Right cardiac atrium (tissue), 5 donors: ENCODE data around the gene KMT2C. TPM values are rescaled to one million over a fixed set of nuclear protein-coding genes. Genes with fewer than 3 reads are reported as not detected.
"Not testable (repeated sequence)": the region's sequence is repeated elsewhere in the genome, so short reads cannot be mapped to it uniquely, and the experiment has no call there.

Experiments
- ATAC-seq, 2 donors: fragments of 200-7000 bp; cut with Tn5 transposase; one replicate each; pipeline versions ENCODE4 v1.8.0 to v1.9.1; 2020; ENCODE audit warnings: moderate library complexity in 2 of 2, mild to moderate bottlenecking in 1 of 2
- DNase-seq, 3 donors: peaks; one replicate each; pipeline ENCODE4 v3.0.0-alpha.2; 2020
- H3K27ac ChIP-seq: one replicate; pipeline ENCODE4 v1.5.1; 2013; ENCODE audit warnings: mild to moderate bottlenecking, low read length, control low read depth, moderate library complexity
- H3K27me3 ChIP-seq: one replicate; pipeline ENCODE4 v1.6.1; 2013; ENCODE audit not compliant: control insufficient read depth, insufficient read depth
- H3K4me1 ChIP-seq: one replicate; pipeline ENCODE4 v1.6.1; 2013; ENCODE audit warnings: low read length; ENCODE audit not compliant: control insufficient read depth, insufficient read depth
- H3K4me3 ChIP-seq: one replicate; pipeline ENCODE4 v1.5.1; 2013; ENCODE audit warnings: low read length, control low read depth
- H3K9me3 ChIP-seq: one replicate; pipeline ENCODE4 v1.6.1; 2013; ENCODE audit warnings: low read length; ENCODE audit not compliant: control insufficient read depth
- WGBS: extraction: QIAGEN DNeasy Blood & Tissue Kit; methylation state at CpG from one replicate; pipeline ENCODE4 v1.1.7; 2013; 5-methylcytosine and 5-hydroxymethylcytosine counted together
- intact Hi-C, 4 donors: fragments of 100-400 bp; cut with DNase I; formaldehyde crosslinking; loops; one replicate each; pipeline versions ENCODE4 v1.11.0 to v1.14.0; 2022 to 2023
- long read RNA-seq, 4 donors: library from polyadenylated mRNA; unstranded; transcript quantifications; one replicate each; pipeline ENCODE4 v2.0.0, GENCODE V29; 2020 to 2021
- polyA plus RNA-seq: library from polyadenylated mRNA; stranded (reverse); fragments of 200-250 nt; gene quantifications from one replicate; pipeline ENCODE4 v1.2.3, GENCODE V29; 2013
- total RNA-seq, 4 donors: library from RNA; stranded (reverse); fragmentation: NEBNext Ultra II Directional; extraction: Animal tissue kit (Norgen Biotek cat#: 25700); gene quantifications; one replicate each; pipeline ENCODE4 v1.2.1, GENCODE V29; 2021
- donor health status: healthy with polysubstance abuse.
- donor health status: DM: no; HTN: yes; CAD: no.
- donor health status: DM: no; HTN: no; CAD: no.
- donor health status: DM: no; HTN: yes; CAD: no; lungs with severe emphysema.
- donor health status: DM: yes; HTN: yes; CAD: no.

The KMT2C gene
- 10 to 100 TPM; 43.6 to 52.6 (median 50.3) TPM for total RNA-seq
- 10.9 TPM for polyA plus RNA-seq
- long read RNA-seq, donor 1, partial matches to known transcripts: 16 of 29 reads
- long read RNA-seq, donor 1, other reads (novel, unspliced or antisense): 13 of 29 reads
- long read RNA-seq, donor 2, partial matches to known transcripts: 5 of 6 reads
- long read RNA-seq, donor 2, other reads (novel, unspliced or antisense): 1 of 6 reads
- long read RNA-seq, donor 3, partial matches to known transcripts: 33 of 51 reads
- long read RNA-seq, donor 3, other reads (novel, unspliced or antisense): 18 of 51 reads
- long read RNA-seq, donor 4, partial matches to known transcripts: 2 of 3 reads
- long read RNA-seq, donor 4, other reads (novel, unspliced or antisense): 1 of 3 reads

- H3K9me3 ChIP-seq: no peaks in the 10 kb centered on the region
- DNase-seq (peak; percentile 57 to 86 (median 85)), ATAC-seq (peak; percentile 38 to 39)
- peak within 1 kb of the TSS; percentile 100 for H3K4me3 ChIP-seq
- H3K27ac ChIP-seq: peak within 1 kb of the TSS; percentile 100
- H3K4me1 ChIP-seq: peaks cover 2% of the 10 kb centered on the region
- WGBS: under 1% methylated on average over 100 of the region's 107 CpGs
- intact Hi-C loops: loop anchor here in 1 of 4 donors (10.0 kb wide), 1 partner anchor 91 kb away; no protein-coding TSS in a partner anchor
- no peaks in the 10 kb centered on the region for H3K27me3 ChIP-seq
Observed at GRCh38 chr7:152435384-152436110, at the start of gene KMT2C. TSS of gene KMT2C (minus strand) at chr7:152436003. CDS start at chr7:152435786, 217 bp downstream.

GRCh38 chr7:152481082-152481481, 45.3 kb upstream of the KMT2C start:
- H3K9me3 ChIP-seq: no peaks in the 10 kb centered on the region
- no peak overlapping the region for H3K27ac ChIP-seq
- 82% methylated on average over 4 of the region's 4 CpGs for WGBS
- DNase-seq (no peak), ATAC-seq (no peak)
- no peaks in the 10 kb centered on the region for H3K27me3 ChIP-seq
- H3K4me3 ChIP-seq: no peak overlapping the region
- no peaks in the 10 kb centered on the region for H3K4me1 ChIP-seq
- intact Hi-C loops: no loop called here

- Histone ChIP-seq H3K9me3 (no peaks in the 10 kb centered on the region), H3K27ac (no peak overlapping the region), H3K27me3 (no peaks in the 10 kb centered on the region), H3K4me3 (no peak overlapping the region), H3K4me1 (no peaks in the 10 kb centered on the region)
- DNase-seq: no peak
- ATAC-seq: no peak
- intact Hi-C loops: no loop called here
- 83% methylated on average over 4 of the region's 4 CpGs for WGBS
Observed at GRCh38 chr7:152480664-152481063, 44.9 kb upstream of the KMT2C start.

- Histone ChIP-seq H3K9me3 (no peaks in the 10 kb centered on the region), H3K27me3 (no peaks in the 10 kb centered on the region), H3K27ac (no peak overlapping the region), H3K4me1 (no peaks in the 10 kb centered on the region), H3K4me3 (no peak overlapping the region)
- 92% methylated on average over 1 of the region's 1 CpG for WGBS
- intact Hi-C loops: no loop called here
- DNase-seq (no peak), ATAC-seq (no peak)
Observed at GRCh38 chr7:152479595-152479994, 43.8 kb upstream of the KMT2C start.

GRCh38 chr7:152478140-152478539, 42.3 kb upstream of the KMT2C start:
- intact Hi-C loops: no loop called here
- DNase-seq: no peak
- no peak overlapping the region for H3K27ac ChIP-seq
- ATAC-seq: no peak
- no peaks in the 10 kb centered on the region for H3K27me3 ChIP-seq
- no peak overlapping the region for H3K4me3 ChIP-seq
- 91% methylated on average over 2 of the region's 2 CpGs for WGBS
- H3K4me1 ChIP-seq: no peaks in the 10 kb centered on the region
- no peaks in the 10 kb centered on the region for H3K9me3 ChIP-seq

GRCh38 chr7:152477079-152477478, 41.3 kb upstream of the KMT2C start:
- Histone ChIP-seq H3K4me3 (no peak overlapping the region), H3K9me3 (no peaks in the 10 kb centered on the region), H3K4me1 (no peaks in the 10 kb centered on the region), H3K27me3 (no peaks in the 10 kb centered on the region), H3K27ac (no peak overlapping the region)
- DNase-seq: no peak
- no peak for ATAC-seq
- intact Hi-C loops: no loop called here
- WGBS: 90% methylated on average over 2 of the region's 2 CpGs

GRCh38 chr7:152476551-152476950, 40.7 kb upstream of the KMT2C start:
- ATAC-seq: no peak
- Histone ChIP-seq H3K27ac (no peak overlapping the region), H3K4me3 (no peak overlapping the region), H3K9me3 (no peaks in the 10 kb centered on the region), H3K27me3 (no peaks in the 10 kb centered on the region), H3K4me1 (no peaks in the 10 kb centered on the region)
- WGBS: 88% methylated on average over 3 of the region's 3 CpGs
- intact Hi-C loops: no loop called here
- no peak for DNase-seq

- H3K4me3 ChIP-seq, DNase-seq, intact Hi-C loops, ATAC-seq, H3K9me3 ChIP-seq, H3K27me3 ChIP-seq, H3K4me1 ChIP-seq, H3K27ac ChIP-seq: not testable (repeated sequence)
- 97% methylated on average over 8 of the region's 8 CpGs for WGBS
Observed at GRCh38 chr7:152471023-152471620, 35.3 kb upstream of the KMT2C start.

GRCh38 chr7:152470251-152471022, 34.6 kb upstream of the KMT2C start:
- peak in 1 of 2 donors; percentile 67 for ATAC-seq
- H3K9me3 ChIP-seq, H3K27ac ChIP-seq, DNase-seq, H3K27me3 ChIP-seq, H3K4me3 ChIP-seq, intact Hi-C loops, H3K4me1 ChIP-seq: not testable (repeated sequence)
- 70% methylated on average over 7 of the region's 7 CpGs for WGBS

- H3K27ac ChIP-seq, intact Hi-C loops, DNase-seq, H3K27me3 ChIP-seq, H3K9me3 ChIP-seq, H3K4me1 ChIP-seq, ATAC-seq, H3K4me3 ChIP-seq: not testable (repeated sequence)
- WGBS: 88% methylated on average over 7 of the region's 7 CpGs
Observed at GRCh38 chr7:152469576-152469975, 33.8 kb upstream of the KMT2C start.
